IPS-15b (cell line): ENCODE measurements around the gene CEP295NL.
"Not testable (repeated sequence)": the region's sequence is repeated elsewhere in the genome, so short reads cannot be mapped to it uniquely, and the experiment has no call there.

Experiments
- H3K27me3 ChIP-seq: one replicate; pipeline ENCODE4 v1.6.1; 2013; ENCODE audit warnings: low read length; ENCODE audit not compliant: control insufficient read depth, insufficient read depth
- H3K36me3 ChIP-seq: one replicate; pipeline ENCODE4 v1.6.1; 2013; ENCODE audit warnings: low read length; ENCODE audit not compliant: control insufficient read depth, insufficient read depth
- H3K4me1 ChIP-seq: one replicate; pipeline ENCODE4 v1.6.1; 2013; ENCODE audit warnings: mild to moderate bottlenecking, low read length; ENCODE audit not compliant: control insufficient read depth, insufficient read depth
- H3K4me3 ChIP-seq: one replicate; pipeline ENCODE4 v1.5.1; 2013; ENCODE audit warnings: low read depth, low read length
- H3K9ac ChIP-seq: one replicate; pipeline ENCODE4 v1.6.1; 2013; ENCODE audit warnings: low read depth, mild to moderate bottlenecking, low read length
- H3K9me3 ChIP-seq: one replicate; pipeline ENCODE4 v1.6.1; 2013; ENCODE audit warnings: mild to moderate bottlenecking, low read length; ENCODE audit not compliant: control insufficient read depth, insufficient read depth

Gene CEP295NL

GRCh38 chr17:78912082-78912481 is 9.1 kb upstream of the CEP295NL start:
- Histone ChIP-seq H3K36me3 (no peaks in the 10 kb centered on the region), H3K9ac (no peak overlapping the region), H3K4me3 (no peak overlapping the region), H3K4me1 (peaks cover 2% of the 10 kb centered on the region), H3K27me3 (no peaks in the 10 kb centered on the region), H3K9me3 (no peaks in the 10 kb centered on the region)

- not testable (repeated sequence) for H3K4me3 ChIP-seq, H3K4me1 ChIP-seq, H3K27me3 ChIP-seq, H3K9ac ChIP-seq, H3K9me3 ChIP-seq, H3K36me3 ChIP-seq
Measured at GRCh38 chr17:78911543-78911942, 8.5 kb upstream of the CEP295NL start.

GRCh38 chr17:78910497-78911284 is 7.7 kb upstream of the CEP295NL start:
- Histone ChIP-seq H3K36me3 (no peaks in the 10 kb centered on the region), H3K4me3 (no peak overlapping the region), H3K9me3 (no peaks in the 10 kb centered on the region), H3K4me1 (no peaks in the 10 kb centered on the region), H3K9ac (no peak overlapping the region), H3K27me3 (no peaks in the 10 kb centered on the region)

- Histone ChIP-seq H3K36me3 (no peaks in the 10 kb centered on the region), H3K27me3 (no peaks in the 10 kb centered on the region), H3K9ac (no peak overlapping the region)
Measured at GRCh38 chr17:78908426-78908825, 5.4 kb upstream of the CEP295NL start.

GRCh38 chr17:78905541-78905940 is 2.5 kb upstream of the CEP295NL start:
- Histone ChIP-seq H3K36me3 (peaks cover 4% of the 10 kb centered on the region), H3K4me1 (no peaks in the 10 kb centered on the region), H3K9ac (no peak overlapping the region), H3K4me3 (no peak overlapping the region), H3K27me3 (no peaks in the 10 kb centered on the region), H3K9me3 (no peaks in the 10 kb centered on the region)

More at GRCh38 chr17:78908426-78908825, 5.4 kb upstream of the CEP295NL start:
- H3K4me3 ChIP-seq: no peak overlapping the region
- no peaks in the 10 kb centered on the region for H3K4me1 ChIP-seq
- no peaks in the 10 kb centered on the region for H3K9me3 ChIP-seq

- peaks cover 4% of the 10 kb centered on the region for H3K36me3 ChIP-seq
- no peaks in the 10 kb centered on the region for H3K9me3 ChIP-seq
- no peak overlapping the region for H3K4me3 ChIP-seq
- no peaks in the 10 kb centered on the region for H3K27me3 ChIP-seq
- peaks cover under 1% of the 10 kb centered on the region for H3K4me1 ChIP-seq
- no peak overlapping the region for H3K9ac ChIP-seq
Measured at GRCh38 chr17:78905116-78905515, 2.1 kb upstream of the CEP295NL start.

- peaks cover 8% of the 10 kb centered on the region for H3K4me1 ChIP-seq
- H3K9me3 ChIP-seq: no peaks in the 10 kb centered on the region
- H3K9ac ChIP-seq: no peak overlapping the region
- H3K4me3 ChIP-seq: no peak overlapping the region
- H3K27me3 ChIP-seq: no peaks in the 10 kb centered on the region
- peaks cover 4% of the 10 kb centered on the region for H3K36me3 ChIP-seq
Measured at GRCh38 chr17:78904371-78904770, 1.4 kb upstream of the CEP295NL start.

GRCh38 chr17:78902231-78902630 is 770 bp downstream of the CEP295NL start:
- not testable (repeated sequence) for H3K36me3 ChIP-seq, H3K4me3 ChIP-seq, H3K9ac ChIP-seq, H3K27me3 ChIP-seq, H3K9me3 ChIP-seq
- H3K4me1 ChIP-seq: peaks cover 11% of the 10 kb centered on the region

- Histone ChIP-seq H3K4me3 (no peak overlapping the region), H3K27me3 (no peaks in the 10 kb centered on the region), H3K9me3 (no peaks in the 10 kb centered on the region), H3K36me3 (peaks cover 4% of the 10 kb centered on the region), H3K9ac (no peak overlapping the region), H3K4me1 (peaks cover 11% of the 10 kb centered on the region)
Measured at GRCh38 chr17:78901806-78902205, 1.2 kb downstream of the CEP295NL start.

GRCh38 chr17:78900816-78901215 is 2.2 kb downstream of the CEP295NL start:
- Histone ChIP-seq H3K4me3 (no peak overlapping the region), H3K9ac (no peak overlapping the region)

GRCh38 chr17:78899361-78900260 is 3.4 kb downstream of the CEP295NL start:
- Histone ChIP-seq H3K9me3 (no peaks in the 10 kb centered on the region), H3K4me3 (no peak overlapping the region), H3K4me1 (peaks cover 11% of the 10 kb centered on the region), H3K9ac (no peak overlapping the region), H3K36me3 (peaks cover 4% of the 10 kb centered on the region), H3K27me3 (no peaks in the 10 kb centered on the region)

More at GRCh38 chr17:78900816-78901215, 2.2 kb downstream of the CEP295NL start:
- H3K27me3 ChIP-seq: no peaks in the 10 kb centered on the region
- peaks cover 11% of the 10 kb centered on the region for H3K4me1 ChIP-seq
- no peaks in the 10 kb centered on the region for H3K9me3 ChIP-seq
- H3K36me3 ChIP-seq: peaks cover 4% of the 10 kb centered on the region

GRCh38 chr17:78898947-78899346 is 4.1 kb downstream of the CEP295NL start:
- Histone ChIP-seq H3K36me3 (peaks cover 4% of the 10 kb centered on the region), H3K9ac (no peak overlapping the region), H3K27me3 (no peaks in the 10 kb centered on the region), H3K4me1 (peaks cover 11% of the 10 kb centered on the region), H3K4me3 (no peak overlapping the region), H3K9me3 (no peaks in the 10 kb centered on the region)
